Urothelium cell line (cell line): ENCODE results near the gene CTU2.

Source experiments
- DNase-seq: peaks from one replicate; pipeline ENCODE4 v3.0.0; 2011; ENCODE audit warnings: low spot score, mixed read lengths
- FAIRE-seq: peaks from 2 replicates; lab custom pipeline; 2011; peaks lifted over from hg19 to GRCh38; lab: Jason Lieb, UNC

The CTU2 gene

DNA sequence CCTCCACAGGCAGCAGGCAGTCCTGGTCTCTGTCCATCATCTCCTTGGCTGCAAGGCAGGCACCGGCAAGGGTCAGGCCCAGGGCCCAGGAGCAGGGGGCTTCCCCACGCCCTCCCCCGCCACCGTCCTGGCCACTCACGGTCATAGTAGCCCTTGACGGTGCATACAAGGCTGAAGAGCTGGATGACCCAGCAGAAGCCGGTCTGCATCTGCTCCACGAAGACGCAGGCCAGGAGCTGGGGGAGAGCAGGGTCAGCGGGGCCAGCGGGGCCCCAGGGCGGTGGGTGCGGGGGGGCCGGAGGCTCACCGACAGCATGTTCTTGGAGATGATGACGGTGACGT lies 20.1 kb downstream of the CTU2 start:
- DNase-seq: no peak
- no peak for FAIRE-seq

- FAIRE-seq (no peak), DNase-seq (no peak)
Observed at GRCh38 chr16:88726981-88727380, 20.7 kb downstream of the CTU2 start.

DNA sequence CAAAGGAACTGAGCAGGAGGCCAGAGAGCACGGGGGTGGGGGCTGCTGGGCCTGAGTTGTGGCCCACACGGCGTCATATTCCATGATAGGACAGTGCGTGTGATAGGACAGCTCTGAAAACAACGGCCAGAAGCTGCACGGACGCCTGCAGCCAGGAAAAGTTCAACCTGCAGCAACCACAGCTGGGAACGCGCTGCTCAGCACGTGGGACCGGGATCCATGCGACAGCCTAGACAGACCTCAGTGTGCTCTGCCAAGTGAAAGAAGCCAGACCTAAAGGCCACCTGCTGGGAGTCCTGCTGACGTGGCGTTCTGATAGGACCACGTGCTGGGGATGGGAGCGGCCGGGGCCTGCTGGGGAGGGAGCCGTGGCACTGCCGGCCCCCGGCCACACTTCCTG lies 21.6 kb downstream of the CTU2 start:
- FAIRE-seq (no peak), DNase-seq (no peak)

- FAIRE-seq: no peak
- no peak for DNase-seq
Observed at GRCh38 chr16:88730632-88731607, 24.6 kb downstream of the CTU2 start.

- FAIRE-seq (no peak), DNase-seq (peak; percentile 70)
Observed at GRCh38 chr16:88731699-88732098, 25.4 kb downstream of the CTU2 start.

DNA sequence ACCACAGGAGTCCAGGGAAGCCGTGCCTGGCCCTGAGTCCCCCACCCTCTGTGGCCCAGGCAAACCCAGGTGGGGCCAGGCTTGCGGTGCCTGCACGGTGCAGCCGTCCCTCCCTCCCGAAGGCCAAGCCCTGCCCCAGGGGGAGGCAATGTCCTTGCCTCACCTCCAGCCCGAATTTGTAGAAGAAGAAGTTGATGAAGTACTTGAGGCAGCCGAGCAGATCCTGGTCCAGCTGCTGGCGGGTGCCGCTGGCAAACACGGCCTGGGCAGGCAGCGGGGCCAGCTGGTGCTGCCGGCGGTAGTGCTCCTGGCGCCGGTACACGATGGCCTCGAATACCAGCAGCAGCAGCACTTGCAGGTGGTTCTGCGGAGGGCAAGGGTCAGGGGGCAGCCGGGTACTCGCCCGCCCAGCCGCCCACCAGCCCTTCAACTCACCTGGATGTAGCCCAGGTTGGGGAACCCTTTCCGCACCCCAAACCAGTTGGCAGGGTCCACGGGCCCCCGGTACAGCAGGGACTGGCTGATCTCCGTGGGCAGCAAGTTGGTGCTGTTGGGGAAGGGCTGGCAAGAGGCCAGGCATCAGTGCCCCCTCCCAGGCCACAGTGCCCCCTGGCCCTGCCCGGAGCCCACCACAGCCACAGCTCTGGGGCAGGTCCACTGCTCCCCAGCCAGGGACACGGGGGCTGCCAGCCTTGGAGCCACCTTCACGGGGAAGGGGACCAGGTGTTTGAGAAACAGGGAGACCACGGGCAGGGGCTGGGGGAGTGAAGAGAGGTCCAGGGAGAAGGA lies 26.1 kb downstream of the CTU2 start:
- no peak for DNase-seq
- no peak for FAIRE-seq

- no peak for DNase-seq
- no peak for FAIRE-seq
Observed at GRCh38 chr16:88732961-88733294, 26.6 kb downstream of the CTU2 start.

- DNase-seq (no peak), FAIRE-seq (no peak)
Observed at GRCh38 chr16:88733630-88734360, 27.5 kb downstream of the CTU2 start.

GRCh38 chr16:88734361-88734728 lies 28.0 kb downstream of the CTU2 start:
- DNase-seq (no peak), FAIRE-seq (no peak)

DNA sequence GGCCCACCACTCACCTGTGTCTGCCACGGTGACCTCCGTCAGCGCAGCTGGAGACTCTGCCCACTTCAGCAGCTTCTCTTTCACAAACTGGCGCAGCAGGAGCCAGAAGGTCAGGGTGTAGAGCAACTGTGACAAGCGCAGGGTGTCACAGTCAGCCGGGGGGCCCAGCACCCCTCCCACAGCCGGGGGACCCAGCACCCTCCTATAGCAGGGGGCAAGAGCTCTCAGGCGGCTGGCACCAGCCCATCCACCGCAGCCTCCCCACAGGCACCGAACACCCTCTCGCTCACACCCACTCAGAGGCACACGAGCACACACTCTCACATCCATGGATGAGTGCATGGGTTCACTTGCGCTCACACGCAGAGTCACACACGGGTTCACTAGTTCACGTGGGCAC lies 28.8 kb downstream of the CTU2 start:
- DNase-seq (no peak), FAIRE-seq (no peak)

DNA sequence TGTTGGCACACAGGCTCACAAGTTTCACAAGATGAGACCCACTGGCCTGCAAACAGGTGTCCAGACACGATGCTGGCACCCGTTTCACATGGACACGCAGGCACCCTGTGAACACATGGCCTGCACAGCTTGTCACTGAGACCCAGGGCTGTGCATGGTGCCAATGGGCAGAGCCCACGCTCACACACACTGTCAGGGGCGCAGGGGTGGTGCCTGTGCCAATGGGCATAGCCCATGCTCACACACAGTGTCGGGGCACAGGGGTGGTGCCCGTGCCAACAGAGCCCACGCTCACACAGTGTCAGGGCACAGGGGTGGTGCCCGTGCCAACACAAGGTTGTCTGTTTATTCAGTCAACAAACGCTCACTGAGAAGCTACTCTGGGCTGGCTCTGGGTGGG lies 29.3 kb downstream of the CTU2 start:
- peak; percentile 27 for FAIRE-seq
- DNase-seq: no peak

GRCh38 chr16:88736088-88736487 lies 29.8 kb downstream of the CTU2 start:
- DNase-seq (no peak), FAIRE-seq (no peak)

DNA sequence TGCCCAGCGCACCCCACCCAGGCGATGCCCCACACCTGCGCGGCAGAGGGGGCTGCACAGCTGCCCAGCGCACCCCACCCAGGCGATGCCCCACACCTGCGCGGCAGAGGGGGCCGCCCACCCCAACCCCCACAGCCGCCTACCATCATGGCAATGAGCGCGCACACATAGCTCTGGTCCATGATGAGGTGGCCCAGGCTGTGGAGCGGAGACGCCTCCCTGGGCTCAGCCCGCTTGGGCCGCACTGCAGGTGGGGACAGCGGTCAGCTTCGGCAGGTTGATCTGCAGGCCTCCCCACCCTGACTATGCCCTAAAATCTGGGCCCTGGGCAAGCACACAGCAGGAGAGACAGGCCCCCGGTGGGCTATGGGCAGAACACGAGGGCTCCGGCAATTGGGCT lies 30.2 kb downstream of the CTU2 start:
- DNase-seq (no peak), FAIRE-seq (no peak)

DNA sequence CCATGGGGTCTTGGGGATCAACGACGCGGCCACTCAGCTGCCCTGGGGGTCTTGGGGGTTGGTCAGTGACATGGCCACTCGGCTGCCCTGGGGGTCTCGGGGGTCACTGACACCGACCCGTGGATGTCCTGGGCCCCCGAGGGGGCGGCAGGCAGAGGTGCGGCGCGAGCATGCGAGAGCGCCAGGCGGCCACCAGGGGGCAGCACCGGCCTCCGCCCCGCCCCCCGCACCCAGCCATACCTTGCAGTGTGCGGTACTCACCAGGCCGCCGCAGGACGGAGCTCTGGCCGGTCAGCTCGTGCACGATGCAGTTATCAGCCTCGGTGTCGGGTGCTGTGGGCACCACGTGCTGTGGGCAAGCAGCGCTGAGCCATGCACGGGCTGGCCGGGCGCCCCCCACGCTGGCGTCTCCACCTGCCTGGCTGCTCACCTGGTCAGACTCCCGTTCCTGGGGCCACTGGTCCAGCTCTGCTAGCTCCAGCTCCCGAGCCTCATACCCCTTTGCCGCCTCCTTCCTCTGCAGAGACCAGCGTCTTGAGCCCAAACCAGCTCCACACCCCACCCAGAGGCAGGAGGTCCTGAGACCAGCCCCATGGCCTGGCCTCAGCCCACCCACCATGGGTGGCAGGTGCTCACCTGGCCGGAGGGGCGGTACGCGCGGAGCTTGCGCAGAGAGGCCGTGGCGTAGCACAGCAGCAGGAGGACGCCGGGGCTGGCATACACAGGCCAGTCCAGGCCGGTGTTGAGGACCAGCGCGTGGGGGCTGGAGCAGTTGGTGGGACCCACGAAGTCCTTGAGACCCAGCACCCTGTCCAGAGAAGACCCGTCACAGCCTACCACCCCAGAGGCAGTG lies 31.2 kb downstream of the CTU2 start:
- DNase-seq: peak; percentile 83
- peak; percentile 75 for FAIRE-seq

DNA sequence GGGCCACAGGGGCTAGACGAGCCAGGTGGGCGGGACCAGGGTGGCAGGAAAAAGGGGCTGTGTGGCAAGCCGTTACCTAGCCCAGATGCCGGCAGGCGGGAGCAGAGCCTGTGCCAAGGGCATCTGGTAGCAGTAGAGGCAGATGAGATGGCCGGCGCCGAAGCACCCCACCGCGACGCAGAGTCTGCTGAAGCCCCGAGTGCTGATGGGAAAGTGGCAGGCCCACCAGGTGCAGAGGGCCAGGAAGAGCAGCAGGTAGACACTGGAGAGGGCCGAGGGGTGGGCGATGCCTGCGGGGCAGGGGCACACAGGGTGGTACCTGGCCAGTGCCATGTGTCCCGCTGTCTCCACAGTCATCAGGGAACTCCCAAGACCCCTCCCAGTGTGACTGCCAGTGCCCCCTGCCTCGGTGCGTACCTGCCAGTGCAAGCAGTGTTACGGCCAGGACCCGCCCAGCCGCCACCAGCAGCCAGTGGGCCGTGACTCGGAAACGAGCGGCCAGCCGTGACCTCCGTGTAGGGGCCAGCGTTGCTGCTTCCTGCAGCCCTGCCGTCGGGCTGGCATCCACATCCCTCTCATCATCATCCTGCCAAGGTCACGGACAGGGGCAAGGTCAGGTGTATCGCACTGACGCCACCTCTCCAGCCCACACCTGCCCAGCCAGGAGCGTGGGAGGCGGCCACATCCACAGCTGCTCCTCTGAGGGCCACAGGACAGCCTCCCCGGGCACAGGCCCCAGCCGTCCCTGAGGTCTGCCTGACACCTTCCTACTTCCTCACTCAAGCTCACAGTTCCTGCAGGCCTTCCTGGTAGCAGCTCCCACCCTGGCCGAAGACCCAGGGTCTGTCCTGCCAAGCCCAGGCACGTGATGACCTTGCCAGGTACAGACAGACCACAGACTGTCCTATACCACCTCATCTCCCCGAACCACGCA lies 32.1 kb downstream of the CTU2 start:
- FAIRE-seq (no peak), DNase-seq (no peak)

- FAIRE-seq (no peak), DNase-seq (no peak)
Observed at GRCh38 chr16:88739139-88739976, 33.1 kb downstream of the CTU2 start.

DNA sequence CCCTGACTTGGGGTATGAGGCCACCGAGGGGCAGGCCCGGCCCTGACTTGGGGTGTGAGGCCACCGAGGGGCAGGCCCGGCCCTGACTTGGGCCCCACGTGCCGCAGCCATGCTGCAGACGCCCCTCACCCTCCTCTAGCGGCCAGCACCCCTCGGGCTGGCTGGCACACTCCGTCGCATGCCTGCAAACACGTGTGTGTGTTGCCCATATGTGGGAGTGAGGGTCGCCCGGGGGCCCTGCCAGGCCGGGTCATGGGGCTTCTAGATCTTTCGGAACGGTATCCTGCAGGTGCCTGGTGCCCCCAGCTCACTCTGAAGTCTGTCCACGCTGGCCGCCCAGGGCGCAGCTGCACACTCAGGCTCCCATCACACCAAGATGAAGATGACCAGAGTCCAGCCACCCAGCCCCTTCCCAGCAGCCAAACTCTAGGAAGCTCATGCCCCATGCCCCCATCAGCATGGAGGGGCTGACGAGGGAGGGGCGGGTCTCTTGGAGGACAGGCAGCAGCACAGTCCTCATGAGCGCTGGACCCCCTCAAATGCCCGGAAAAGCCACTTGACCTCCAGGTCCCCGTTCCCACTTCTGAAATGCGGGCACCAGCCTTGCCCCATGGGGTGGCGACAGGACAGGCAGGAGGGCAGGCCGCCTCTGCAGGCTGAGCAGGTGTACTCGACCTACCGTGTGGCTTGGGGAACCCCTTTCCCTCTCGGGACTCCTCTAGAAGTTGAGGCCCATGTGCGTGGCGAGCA lies 33.8 kb downstream of the CTU2 start:
- DNase-seq: no peak
- FAIRE-seq: no peak

- DNase-seq: no peak
- FAIRE-seq: no peak
Observed at GRCh38 chr16:88740727-88741055, 34.4 kb downstream of the CTU2 start.
